ENCODE results near the gene RADIL.

Gene RADIL

DNA sequence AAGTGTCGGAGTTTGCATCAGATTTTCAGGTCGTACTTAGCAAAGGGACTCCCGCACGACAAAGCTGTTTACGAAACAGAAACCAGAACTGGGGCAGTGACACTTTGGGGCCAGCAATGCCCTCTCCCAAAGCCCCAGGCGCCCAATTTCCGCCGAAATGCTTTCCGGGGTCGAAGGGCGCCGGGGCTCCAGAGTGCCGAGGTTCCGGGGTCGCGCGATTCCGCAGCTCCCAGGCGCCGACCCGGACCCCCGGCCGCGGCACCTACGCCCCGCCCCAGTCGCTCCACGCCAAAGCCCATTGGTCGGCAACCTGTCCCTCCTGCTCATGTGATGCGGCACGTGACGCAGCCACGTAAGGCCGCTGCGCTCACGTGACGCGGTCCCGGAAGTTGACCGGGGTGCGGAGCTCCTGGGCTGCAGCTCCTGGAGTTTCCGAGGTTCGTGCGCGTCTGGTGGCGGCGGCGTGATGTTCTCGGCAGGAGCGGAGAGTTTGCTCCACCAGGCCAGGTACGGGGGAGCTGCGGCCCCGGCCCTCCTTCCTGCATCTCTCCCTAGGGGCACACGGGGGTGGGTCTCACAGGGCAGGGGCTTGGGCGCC lies 108.2 kb downstream of the RADIL start, which contains the start of gene AP5Z1:
TSS of gene AP5Z1 (plus strand) at position 374 of the 598 bp plus-strand sequence. CDS start at position 467, 93 bp downstream.
- peak; percentile 94 for DNase-seq (ENCODE audit: low read depth)

GRCh38 chr7:4774658-4775249 lies 108.8 kb downstream of the RADIL start:
- DNase-seq (ENCODE audit: low read depth), result no peak

GRCh38 chr7:4774007-4774406 lies 109.5 kb downstream of the RADIL start:
- no peak for DNase-seq (ENCODE audit: low read depth)

DNA sequence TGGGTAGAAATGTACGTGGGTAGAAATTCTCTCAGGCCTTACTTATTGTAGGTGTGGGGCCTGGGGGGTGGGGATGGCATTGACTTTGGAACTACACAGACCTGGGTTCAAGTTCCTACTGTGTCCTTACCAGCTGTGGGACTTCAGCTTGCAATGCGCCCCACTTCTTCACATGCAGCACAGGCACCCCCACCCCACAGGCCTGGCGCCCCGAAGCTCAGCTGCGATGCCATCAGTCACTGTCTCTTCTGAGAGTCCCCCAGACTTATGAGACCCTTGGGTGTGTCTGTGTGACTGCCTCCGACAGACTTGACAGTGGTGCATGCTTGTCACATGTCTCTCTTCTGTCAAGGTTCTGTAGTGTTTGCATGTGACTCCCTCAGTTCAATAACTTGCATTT lies 111.2 kb downstream of the RADIL start:
- DNase-seq (ENCODE audit: low read depth), result no peak

GRCh38 chr7:4771737-4772136 lies 111.8 kb downstream of the RADIL start:
- DNase-seq (ENCODE audit: low read depth), result no peak

DNA sequence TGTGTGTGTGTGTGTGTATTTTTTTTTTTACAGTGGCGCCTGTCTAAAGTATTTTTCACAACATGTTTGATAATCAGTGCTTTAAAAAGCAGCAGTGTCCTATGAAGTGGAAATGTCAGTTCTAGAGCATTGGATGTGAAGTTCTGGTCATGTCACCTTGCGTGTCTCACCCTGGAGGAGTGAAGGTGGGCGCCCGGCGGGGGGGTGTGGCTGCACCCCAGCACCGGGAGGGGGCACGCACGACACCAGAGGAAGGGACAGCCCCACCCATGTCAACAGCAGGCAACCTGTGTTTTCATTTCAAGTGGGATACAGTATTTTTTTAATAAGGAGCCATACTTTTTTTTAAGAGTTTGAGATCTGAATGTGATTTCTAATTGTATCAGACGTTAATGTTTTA lies 112.6 kb downstream of the RADIL start:
- no peak for DNase-seq (ENCODE audit: low read depth)

DNA sequence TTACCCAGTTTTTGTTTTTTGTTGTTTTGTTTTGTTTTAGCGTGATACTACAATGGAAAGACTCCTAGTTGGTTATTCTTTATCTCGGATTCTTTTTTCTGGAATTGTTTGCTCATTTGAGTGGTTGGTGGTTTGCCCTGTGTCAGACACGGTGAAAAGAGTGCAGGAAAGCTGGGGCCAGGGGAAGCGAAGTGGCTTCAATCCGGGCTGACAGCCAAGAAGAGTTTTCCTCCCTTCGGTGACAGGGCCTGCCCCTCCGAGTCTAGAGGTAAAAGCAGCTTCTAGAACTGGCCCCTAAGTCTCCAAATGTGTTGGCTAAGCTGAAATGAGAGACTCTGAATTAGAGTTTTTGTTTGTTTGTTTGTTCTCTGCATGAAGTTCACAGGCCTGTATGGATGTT lies 113.8 kb downstream of the RADIL start:
- no peak for DNase-seq (ENCODE audit: low read depth)

DNA sequence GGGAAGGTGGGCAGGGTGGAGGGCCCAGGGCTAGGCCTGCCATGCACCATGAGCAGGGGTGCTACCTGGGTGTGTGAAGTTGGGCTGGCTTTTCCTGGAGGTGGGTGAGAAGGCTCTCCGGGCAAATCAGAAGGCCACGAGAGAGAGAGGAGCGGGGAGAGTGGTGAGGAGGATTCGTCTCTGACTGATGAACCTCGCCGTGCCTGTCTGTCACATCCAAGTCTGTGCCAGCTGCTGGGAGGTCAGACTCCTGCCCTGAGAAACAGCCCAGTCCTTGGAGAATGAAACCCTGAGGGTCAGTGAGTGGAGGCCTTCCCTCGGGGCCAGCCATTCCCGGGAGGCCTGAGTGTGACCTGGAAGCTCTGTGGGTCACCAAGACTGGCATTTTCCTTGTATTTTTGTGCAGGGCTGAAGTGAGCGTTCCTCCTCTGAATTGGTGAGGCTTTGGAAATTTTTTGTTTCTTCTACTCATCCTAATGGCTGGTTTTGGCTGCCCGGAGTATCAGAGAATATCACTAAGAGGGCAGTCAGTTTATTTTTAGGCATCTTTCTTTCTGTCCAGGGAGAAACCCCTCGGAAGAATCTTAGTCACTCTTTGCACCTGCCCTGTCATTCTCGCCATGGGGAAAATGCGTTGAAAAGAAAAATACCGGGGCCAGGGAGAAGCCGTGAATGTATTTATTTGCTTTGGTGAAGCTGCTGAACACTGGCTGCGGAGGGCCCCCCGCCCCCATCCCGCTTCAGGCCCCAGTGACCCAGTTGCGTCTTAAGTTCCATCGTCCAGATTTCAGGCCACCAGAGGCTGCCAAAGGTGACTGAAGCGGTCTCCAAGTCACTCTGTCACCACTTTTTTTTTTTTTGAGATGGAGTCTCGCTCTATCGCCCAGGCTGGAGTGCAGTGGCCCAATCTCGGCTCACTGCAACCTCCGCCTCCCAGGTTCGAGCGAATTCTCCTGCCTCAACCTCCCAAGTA lies 114.6 kb downstream of the RADIL start:
- no peak for DNase-seq (ENCODE audit: low read depth)

- no peak for DNase-seq (ENCODE audit: low read depth)
Measured at GRCh38 chr7:4766666-4767519, 116.6 kb downstream of the RADIL start.

- DNase-seq (ENCODE audit: low read depth), result no peak
Measured at GRCh38 chr7:4765776-4766490, 117.6 kb downstream of the RADIL start.

GRCh38 chr7:4764402-4765007 lies 119.0 kb downstream of the RADIL start:
- no peak for DNase-seq (ENCODE audit: low read depth)

- DNase-seq (ENCODE audit: low read depth), result no peak
Measured at GRCh38 chr7:4763794-4764185, 119.7 kb downstream of the RADIL start.

DNA sequence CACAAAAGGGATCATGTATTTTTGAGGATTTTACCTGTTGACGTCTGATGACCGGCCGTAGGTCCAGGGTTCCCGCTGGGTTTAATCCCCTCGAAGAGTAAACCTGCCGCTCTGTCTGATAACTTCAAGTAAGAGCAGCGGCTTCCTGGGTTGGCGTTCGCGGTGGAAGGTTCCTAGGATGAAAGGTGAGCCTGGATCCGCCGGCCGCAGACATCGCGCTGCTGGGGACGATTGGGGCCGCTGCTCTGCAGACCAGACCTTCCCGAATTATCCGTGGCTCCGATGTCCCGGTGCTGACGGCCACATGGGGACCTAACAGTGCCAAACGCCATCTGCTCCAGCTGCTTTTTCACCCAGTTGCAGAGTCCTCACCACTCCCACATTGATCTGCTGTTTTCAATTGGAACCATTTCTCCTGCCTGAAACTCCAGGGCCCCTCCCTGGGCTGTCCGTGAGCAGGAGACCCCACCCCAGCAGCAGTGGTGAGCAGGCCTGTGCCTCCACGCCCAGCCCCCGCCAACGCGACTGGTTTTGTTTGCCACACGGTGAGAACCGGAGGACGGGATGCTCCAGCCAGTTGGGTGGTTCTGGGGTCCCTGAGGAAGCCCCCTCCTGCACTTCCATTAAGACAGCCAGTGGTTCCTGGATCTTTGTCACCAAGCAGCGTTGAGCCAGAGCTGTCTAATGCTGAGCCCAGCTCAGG lies 120.3 kb downstream of the RADIL start:
- no peak for DNase-seq (ENCODE audit: low read depth)

- DNase-seq (ENCODE audit: low read depth), result no peak
Measured at GRCh38 chr7:4762121-4763055, 121.1 kb downstream of the RADIL start.

GRCh38 chr7:4760952-4761351 lies 122.6 kb downstream of the RADIL start:
- no peak for DNase-seq (ENCODE audit: low read depth)

GRCh38 chr7:4759211-4759610 lies 124.3 kb downstream of the RADIL start:
- no peak for DNase-seq (ENCODE audit: low read depth)

- no peak for DNase-seq (ENCODE audit: low read depth)
Measured at GRCh38 chr7:4758791-4759190, 124.7 kb downstream of the RADIL start.

DNA sequence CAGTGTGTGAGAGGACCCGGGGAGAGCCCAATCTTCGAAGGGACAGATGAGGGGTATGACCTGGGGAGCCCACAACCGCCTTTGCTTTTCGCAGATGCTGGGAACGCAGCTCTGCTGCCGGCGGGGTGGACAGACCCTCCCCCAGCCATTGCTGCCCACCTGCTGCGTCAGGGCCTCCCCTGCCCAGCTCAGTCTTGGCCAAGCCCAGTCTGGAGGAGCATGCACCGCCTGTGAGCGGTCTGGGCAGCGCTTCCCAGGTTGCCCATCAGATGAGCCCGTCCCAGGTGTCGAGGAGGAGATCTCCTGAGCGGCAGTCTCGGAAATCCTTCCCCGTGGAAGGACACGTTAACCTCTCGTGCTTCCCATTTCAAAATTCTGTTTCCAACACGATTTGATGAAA lies 125.4 kb downstream of the RADIL start:
- DNase-seq (ENCODE audit: low read depth), result no peak

DNA sequence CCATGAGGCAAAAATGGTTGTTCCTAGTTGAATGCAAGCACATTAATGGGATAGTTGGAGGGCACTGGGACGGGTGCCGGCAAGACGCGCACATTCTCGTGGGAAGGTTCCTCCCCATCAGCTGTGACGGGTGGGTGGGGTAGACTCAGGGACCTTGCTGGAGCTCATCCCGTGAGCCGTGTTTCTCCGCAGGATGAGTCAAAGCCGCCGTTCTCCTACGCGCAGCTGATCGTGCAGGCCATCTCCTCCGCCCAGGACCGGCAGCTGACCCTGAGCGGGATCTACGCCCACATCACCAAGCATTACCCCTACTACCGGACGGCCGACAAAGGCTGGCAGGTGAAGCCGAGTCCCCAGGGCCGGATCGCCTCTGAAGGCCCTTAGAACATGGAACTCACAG lies 128.5 kb downstream of the RADIL start:
- no peak for DNase-seq (ENCODE audit: low read depth)
